Measurements from ENCODE around the gene SENP1.

Gene SENP1

GRCh38 chr12:48110691-48111311, 4.9 kb upstream of the SENP1 start:
- no peak for FAIRE-seq

- no peak for FAIRE-seq
These were observed 3.5 kb upstream of the SENP1 start for GRCh38 chr12:48109424-48109823.

DNA sequence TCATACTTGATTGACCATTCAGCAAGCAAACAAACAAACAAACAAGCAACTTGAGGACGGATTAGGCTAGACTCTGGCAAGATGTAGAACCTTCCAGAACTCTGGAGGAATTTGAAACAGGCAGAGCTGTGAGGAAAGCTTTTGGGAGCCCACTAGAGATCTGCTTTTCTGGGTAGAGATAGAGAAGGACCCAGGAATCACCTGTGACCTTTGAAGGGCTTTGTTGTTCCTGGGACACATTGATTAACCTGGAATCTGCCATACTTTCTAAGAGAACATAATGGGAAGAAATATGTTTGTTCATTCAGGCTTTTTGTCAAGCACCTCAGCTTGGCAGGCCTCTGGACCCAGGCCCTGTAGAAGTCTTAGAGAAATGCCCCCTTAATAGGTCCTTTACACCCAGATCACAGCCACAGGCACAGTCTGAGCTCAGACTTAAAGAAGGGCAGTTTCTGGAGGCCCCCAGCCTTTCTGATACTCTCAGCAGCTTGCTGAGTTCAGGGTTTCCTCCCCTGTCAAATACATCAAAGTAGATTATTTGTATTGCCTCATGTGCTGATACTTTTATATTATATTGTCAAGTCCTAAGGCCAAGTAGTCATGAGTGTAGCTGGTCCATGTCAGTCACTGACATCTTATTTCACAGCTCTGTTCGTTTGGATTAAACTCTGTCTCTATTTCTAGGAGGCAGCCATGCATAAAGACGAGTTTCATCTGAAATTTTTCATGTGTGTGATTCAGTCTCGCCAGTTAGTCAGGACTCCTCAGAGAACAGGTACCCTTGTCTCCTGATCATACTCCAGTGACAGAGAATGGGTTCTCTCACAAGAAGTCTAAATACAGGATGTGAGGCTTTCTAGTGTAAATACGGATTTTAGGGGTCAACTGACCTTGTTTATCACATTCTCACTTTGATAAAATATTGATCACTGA, 1.1 kb upstream of the SENP1 start:
- no peak for FAIRE-seq

GRCh38 chr12:48105321-48105866, 485 bp downstream of the SENP1 start:
- FAIRE-seq = no peak

DNA sequence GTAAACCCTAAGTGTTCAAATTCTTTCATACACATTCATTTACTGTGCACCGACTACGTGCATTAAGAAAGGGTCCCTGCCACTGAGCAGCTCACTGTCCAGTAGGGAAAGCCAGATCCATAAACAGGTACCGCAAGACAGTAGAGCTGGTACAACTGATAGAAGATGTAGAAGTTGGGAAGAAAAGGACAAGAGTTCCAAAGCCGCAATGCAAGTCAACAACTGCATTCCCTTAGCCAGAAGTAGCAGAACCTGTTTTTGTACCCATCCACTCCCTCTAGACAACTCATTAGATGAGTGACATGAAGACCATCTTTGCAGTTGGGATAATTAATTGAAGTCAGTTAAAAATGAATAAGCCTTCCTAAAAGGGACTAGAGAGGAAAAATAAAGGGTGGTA, 1.3 kb downstream of the SENP1 start:
- no peak for FAIRE-seq

GRCh38 chr12:48092611-48093010, 13.3 kb downstream of the SENP1 start:
- FAIRE-seq = no peak

GRCh38 chr12:48086327-48086726, 19.6 kb downstream of the SENP1 start:
- FAIRE-seq = no peak

GRCh38 chr12:48084841-48085460, 20.9 kb downstream of the SENP1 start:
- FAIRE-seq = no peak

DNA sequence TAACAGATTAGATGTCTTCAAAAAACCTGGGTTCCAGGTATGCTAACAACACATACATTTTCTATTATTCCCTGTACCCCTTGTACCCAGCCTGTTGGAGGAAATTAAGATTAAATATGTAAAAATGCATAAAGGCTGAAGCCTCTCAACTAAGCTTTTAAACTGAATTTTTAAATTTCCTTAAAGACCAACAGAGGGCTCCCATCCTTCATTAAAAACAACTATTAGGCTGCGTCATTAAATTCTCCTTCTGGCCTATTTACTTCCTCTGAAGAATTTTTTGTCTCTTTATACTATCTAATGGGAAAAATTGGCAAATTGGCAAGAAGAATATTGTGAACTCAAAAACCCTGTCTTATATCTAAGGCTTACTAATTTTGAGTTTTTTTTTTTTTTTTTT, 21.8 kb downstream of the SENP1 start:
- FAIRE-seq = peak; percentile 93

DNA sequence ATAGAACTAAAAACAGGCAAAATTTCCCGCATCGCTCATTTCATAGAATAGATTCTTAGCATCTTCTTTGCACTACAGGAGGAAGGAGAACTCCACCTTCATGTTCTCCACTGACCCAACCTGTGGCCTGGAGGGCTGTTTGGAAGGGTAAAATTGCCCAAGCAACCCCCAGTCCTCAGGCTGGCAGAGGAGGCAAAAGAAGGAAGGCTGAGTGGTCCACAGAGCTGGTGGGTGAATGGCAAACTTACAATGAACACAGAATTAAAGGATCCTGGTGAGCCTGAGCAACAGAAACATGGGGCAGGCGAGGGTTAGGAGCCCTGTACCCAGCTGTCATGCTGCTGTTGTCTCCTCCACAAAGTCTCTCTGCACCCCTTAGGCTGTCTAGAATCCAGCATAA, 25.1 kb downstream of the SENP1 start:
- no peak for FAIRE-seq

GRCh38 chr12:48080285-48080684, 25.6 kb downstream of the SENP1 start:
- no peak for FAIRE-seq

DNA sequence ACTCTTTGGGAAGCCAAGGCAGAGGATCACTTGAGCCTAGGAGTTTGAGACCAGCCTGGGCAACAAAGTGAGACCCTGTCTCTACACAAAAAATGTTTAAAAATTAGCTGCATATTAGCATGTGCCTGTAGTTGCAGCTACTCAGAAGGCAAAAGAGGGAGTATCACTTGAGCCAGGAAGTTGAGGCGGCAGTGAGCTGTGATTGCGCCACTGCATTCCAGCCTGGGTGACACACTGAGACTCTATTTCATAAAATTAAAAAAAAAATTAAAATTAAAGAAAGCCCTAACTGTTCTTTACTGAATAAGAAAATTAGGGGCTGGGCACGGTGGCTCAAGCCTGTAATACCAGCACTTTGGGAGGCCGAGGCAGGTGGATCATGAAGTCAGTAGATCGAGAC, 27.0 kb downstream of the SENP1 start:
- no peak for FAIRE-seq

- no peak for FAIRE-seq
These were observed 28.8 kb downstream of the SENP1 start for GRCh38 chr12:48077111-48077510.

DNA sequence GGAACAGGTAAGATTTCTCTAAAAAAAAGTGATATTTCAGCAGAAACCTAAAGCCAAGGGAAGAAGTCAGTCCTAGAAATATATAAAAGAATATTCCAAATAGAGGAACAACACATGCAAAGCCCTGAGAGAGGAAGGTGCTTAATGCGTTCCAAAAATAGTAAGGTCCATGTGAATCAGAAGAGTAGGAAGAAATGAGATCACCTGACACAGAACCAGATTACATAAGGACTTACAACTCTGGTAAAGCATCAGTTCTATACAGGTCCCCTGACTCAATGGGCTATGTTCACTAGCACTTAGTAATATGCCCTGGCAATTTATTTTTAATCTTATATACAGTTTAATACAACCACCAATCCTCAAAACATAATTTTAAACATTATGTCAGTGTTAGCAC, 30.0 kb downstream of the SENP1 start:
- FAIRE-seq = no peak

- no peak for FAIRE-seq
These were observed 31.6 kb downstream of the SENP1 start for GRCh38 chr12:48074266-48074665.

DNA sequence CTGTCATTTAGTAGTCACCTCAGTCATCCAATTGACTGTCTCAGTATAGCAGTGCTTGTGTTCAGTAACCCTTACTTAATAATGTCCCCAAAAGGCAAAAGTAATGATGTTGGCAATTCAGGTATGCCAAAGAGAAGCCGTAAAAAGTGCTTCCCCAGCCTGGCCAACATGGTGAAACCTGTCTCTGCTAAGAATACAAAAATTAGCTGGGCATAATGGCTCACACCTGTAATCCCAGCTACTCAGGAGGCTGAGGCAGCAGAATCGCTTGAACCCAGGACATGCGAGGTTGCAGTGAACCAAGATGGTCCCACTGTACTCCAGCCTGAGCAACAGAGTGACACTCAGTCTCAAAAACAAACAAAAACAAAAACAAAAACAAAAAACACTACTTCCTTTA, 33.6 kb downstream of the SENP1 start:
- no peak for FAIRE-seq

DNA sequence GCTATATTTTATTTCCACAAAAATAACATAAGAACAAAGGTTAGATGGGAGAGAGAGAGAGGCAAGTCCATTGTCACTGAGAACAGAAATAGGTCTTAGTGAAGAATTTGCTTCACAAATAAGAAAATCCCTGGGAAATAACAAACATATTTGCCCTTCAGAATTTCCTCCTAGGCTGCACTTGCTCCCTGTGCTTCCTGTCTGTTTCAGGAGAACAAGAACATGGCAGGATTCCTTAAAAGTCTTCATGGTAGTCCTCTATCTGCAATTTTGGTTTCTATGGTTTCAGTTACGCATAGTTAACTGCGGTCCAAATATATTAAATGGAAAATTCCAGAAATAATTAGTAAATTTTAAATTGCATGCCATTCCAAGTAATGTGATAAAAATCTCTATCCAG, 34.1 kb downstream of the SENP1 start:
- no peak for FAIRE-seq

DNA sequence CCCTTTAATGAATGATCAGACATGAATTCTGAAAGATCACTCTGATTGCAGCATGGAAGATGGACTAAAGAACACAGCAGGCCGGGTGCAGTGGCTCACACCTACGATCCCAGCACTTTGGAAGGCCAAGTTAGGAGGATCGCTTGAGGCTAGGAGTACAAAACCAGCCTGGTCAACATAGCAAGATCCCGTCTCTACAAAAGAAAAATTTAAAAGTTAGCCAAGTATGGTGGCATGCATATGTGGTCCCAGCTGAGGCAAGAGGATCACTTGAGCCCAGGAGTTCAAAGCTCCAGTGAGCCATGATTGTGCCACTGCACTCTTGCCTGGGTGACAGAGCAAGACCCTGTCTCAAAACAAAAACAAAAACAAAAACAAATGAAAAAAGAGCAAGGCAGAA, 35.1 kb downstream of the SENP1 start:
- no peak for FAIRE-seq

DNA sequence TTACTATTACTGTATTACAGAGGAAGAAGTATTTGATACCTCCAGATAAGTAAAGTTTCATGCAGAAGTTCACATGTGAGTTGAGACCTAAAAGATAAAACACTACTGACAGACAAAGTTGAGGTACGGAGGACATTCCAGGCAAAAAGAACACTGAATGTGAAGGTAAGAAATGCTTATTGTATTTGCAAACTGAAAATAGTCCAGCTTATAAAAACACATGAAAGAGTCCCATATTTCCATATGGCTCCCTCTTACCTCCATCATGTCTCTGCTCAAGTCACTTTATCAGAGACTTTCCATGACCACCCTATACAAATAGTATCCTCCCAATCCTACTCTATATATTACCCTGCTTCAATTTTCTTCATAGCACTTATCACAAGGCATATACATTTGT, 35.8 kb downstream of the SENP1 start:
- no peak for FAIRE-seq

DNA sequence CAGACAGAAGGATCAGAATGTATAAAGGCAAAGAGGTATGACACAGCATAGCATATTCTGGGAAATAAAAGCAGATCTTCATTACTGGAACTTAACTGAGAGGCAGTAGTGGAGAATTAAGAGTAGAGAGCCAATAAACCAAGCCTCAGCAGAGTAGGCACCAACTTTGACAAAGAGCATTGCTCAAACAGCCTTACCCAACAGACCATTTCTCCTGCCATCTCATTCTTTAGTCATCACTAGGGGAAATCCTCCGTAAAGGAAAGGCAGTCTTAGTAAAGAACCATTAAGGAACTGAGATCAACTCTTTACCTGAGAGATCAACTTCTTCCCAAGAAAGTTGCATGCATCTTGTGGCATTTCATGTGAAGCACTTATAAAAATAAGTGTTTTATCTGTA, 36.6 kb downstream of the SENP1 start:
- no peak for FAIRE-seq

DNA sequence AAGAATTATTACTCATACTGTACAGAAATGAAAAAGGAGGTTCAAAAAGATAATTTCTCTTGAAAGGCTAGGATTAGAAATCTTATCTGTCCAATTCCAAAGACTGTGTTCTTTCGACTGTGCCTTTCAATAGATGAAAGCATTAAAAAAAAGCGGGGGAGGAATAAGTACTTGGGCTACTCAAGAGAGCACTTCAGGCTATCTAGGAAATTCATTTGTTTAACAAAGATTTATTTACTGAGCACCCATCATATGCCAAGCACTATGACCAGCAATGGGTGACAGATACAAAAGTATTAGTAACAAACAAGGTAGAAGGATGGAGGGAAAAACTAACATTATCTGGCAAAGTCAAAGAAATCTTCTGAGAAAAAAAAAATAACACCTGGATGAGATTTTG, 37.4 kb downstream of the SENP1 start:
- no peak for FAIRE-seq

GRCh38 chr12:48067250-48067938, 38.5 kb downstream of the SENP1 start:
- FAIRE-seq = no peak

DNA sequence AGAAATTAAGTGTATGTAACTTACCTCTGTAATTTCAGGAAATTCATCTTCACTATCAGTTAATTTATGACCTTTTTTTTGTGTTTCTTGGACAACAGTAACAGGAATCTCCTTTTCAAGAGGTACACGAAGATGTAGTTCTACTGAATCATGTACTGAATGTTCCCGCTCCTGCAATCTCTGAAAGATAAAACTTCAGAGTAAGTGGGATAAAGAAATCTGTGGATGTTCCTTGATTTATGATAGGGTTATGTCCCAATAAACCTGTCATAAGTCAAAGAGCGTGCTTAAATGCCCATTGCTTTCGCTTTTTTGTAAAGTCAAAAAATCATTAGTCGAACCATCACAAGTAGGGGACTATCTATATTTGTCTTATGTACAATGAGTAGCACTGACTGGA, 40.8 kb downstream of the SENP1 start:
- no peak for FAIRE-seq

All from A204.1 (cell line).